ENCODE results near the gene CD7.

Gene CD7

GRCh38 chr17:82287013-82287867 is 30.2 kb downstream of the CD7 start:
- no peak overlapping the region for H3K27ac ChIP-seq (ENCODE audit: low read length)
- no peaks in the 10 kb centered on the region for H4K20me1 ChIP-seq (ENCODE audit: insufficient read depth, low read length)
- H3K4me2 ChIP-seq (ENCODE audit: low read length): peak overlapping the region; percentile 20
- H3K27me3 ChIP-seq (ENCODE audit: low read depth, low read length): no peaks in the 10 kb centered on the region
- H3K9me3 ChIP-seq (ENCODE audit: insufficient read depth, low read length): no peaks in the 10 kb centered on the region
- no peak overlapping the region for H3K9ac ChIP-seq (ENCODE audit: low read length)
- TF ChIP-seq EZH2phosphoT487 (IDR thresholded peaks at IDR 0.05; ENCODE audit: low read depth): no peak
- no peak for TF ChIP-seq CTCF (IDR thresholded peaks at IDR 0.05; ENCODE audit: low read depth, low read length)
- no peak overlapping the region for H3K4me3 ChIP-seq (ENCODE audit: low read length)
- H3K4me1 ChIP-seq (ENCODE audit: low read length): peaks cover 16% of the 10 kb centered on the region
- H3K79me2 ChIP-seq (ENCODE audit: low read length): peaks cover 8% of the 10 kb centered on the region
- H2AFZ ChIP-seq (ENCODE audit: low read depth, low read length): no peak overlapping the region
- no peaks in the 10 kb centered on the region for H3K36me3 ChIP-seq (replicated peaks; ENCODE audit: low read depth, low read length)

- Histone ChIP-seq H3K36me3 (replicated peaks; ENCODE audit: low read depth, low read length) (no peaks in the 10 kb centered on the region), H3K27me3 (ENCODE audit: low read depth, low read length) (no peaks in the 10 kb centered on the region), H3K27ac (ENCODE audit: low read length) (no peak overlapping the region), H4K20me1 (ENCODE audit: insufficient read depth, low read length) (no peaks in the 10 kb centered on the region), H3K9ac (ENCODE audit: low read length) (no peak overlapping the region), H3K79me2 (ENCODE audit: low read length) (no peaks in the 10 kb centered on the region), H3K4me1 (ENCODE audit: low read length) (peaks cover 10% of the 10 kb centered on the region), H3K9me3 (ENCODE audit: insufficient read depth, low read length) (no peaks in the 10 kb centered on the region), H2AFZ (ENCODE audit: low read depth, low read length) (no peak overlapping the region), H3K4me2 (ENCODE audit: low read length) (no peak overlapping the region), H3K4me3 (ENCODE audit: low read length) (no peak overlapping the region)
- TF ChIP-seq CTCF (IDR thresholded peaks at IDR 0.05; ENCODE audit: low read depth, low read length) (no peak), EZH2phosphoT487 (IDR thresholded peaks at IDR 0.05; ENCODE audit: low read depth) (no peak)
Measured at GRCh38 chr17:82285141-82285540, 32.3 kb downstream of the CD7 start.

- no peak for TF ChIP-seq CTCF (IDR thresholded peaks at IDR 0.05; ENCODE audit: low read depth, low read length)
- no peak for TF ChIP-seq EZH2phosphoT487 (IDR thresholded peaks at IDR 0.05; ENCODE audit: low read depth)
- Histone ChIP-seq H3K36me3 (replicated peaks; ENCODE audit: low read depth, low read length) (no peaks in the 10 kb centered on the region), H3K27me3 (ENCODE audit: low read depth, low read length) (no peaks in the 10 kb centered on the region), H3K79me2 (ENCODE audit: low read length) (no peaks in the 10 kb centered on the region), H3K4me3 (ENCODE audit: low read length) (no peak overlapping the region), H3K4me1 (ENCODE audit: low read length) (peaks cover 22% of the 10 kb centered on the region), H2AFZ (ENCODE audit: low read depth, low read length) (no peak overlapping the region), H3K9ac (ENCODE audit: low read length) (no peak overlapping the region), H3K4me2 (ENCODE audit: low read length) (no peak overlapping the region), H3K27ac (ENCODE audit: low read length) (no peak overlapping the region), H3K9me3 (ENCODE audit: insufficient read depth, low read length) (no peaks in the 10 kb centered on the region), H4K20me1 (ENCODE audit: insufficient read depth, low read length) (no peaks in the 10 kb centered on the region)
Measured at GRCh38 chr17:82283208-82283749, 34.1 kb downstream of the CD7 start.
